ENCODE measurements around the gene NPTN. TPM values are rescaled to one million over a fixed set of nuclear protein-coding genes. Genes with fewer than 3 reads are reported as not detected.

Gene NPTN
- total RNA-seq, 1 experiment from 2014 or later: 151 TPM

DNA sequence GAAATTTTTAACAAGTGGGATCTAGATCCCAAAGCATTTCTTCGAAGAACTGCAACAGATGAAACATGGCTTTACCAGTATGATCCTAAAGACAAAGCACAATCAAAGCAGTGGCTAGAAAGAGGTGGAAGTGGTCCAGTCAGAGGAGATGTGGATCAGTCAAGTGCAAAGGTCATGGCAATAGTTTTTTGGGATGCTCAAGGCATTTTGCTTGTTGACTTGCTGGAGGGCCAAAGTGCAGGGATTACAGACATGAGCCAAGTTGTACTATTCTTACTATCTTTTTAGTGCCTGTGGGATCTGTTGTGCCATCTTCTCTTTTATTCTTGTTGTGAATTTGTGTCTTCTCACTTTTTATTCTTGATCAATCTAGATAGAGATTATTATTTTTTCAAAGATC lies 108.3 kb downstream of the NPTN start:
- Histone ChIP-seq H3K27me3 (ENCODE audit: control insufficient read depth, insufficient read depth, low read length) (peaks cover 6% of the 10 kb centered on the region; the same call in 1 of the 2 replicates), H3K4me1 (ENCODE audit: control insufficient read depth, insufficient read depth, low read length) (no peaks in the 10 kb centered on the region), H3K9me3 (ENCODE audit: control insufficient read depth, insufficient read depth, low read depth, low read length) (no peaks in the 10 kb centered on the region), H3K36me3 (ENCODE audit: control insufficient read depth, insufficient read depth, low read length) (no peaks in the 10 kb centered on the region), H3K27ac (ENCODE audit: low read length) (no peak overlapping the region), H3K4me3 (ENCODE audit: low read depth in 2 of 2, low read length in 2 of 2) (no peak overlapping the region)
- intact Hi-C loops (cut with micrococcal nuclease; ENCODE audit: unreplicated experiment) (no loop called here), in situ Hi-C loops (cut with HindIII; ENCODE audit: low pct_unique_long_range_greater_than_20kb, low sequenced_read_pairs) (no loop called here)
- ATAC-seq (no peak), DNase-seq (ENCODE audit: low read depth, low spot score) (no peak)
- ChIA-PET CTCF (no interaction called here), POLR2A (no interaction called here)
- no TSS peak for BruUV-seq (replicated peaks)
- TF ChIP-seq SIN3A (IDR thresholded peaks at IDR 0.05; ENCODE audit: borderline replicate concordance, insufficient read depth, low read depth, low read length) (no peak), CTCF (IDR thresholded peaks at IDR 0.05) (no peak), POLR2AphosphoS5 (IDR thresholded peaks at IDR 0.05; ENCODE audit: low read depth, low read length) (no peak), TCF7L2 (IDR thresholded peaks at IDR 0.05; ENCODE audit: low read depth, low read length) (no peak), REST (IDR thresholded peaks at IDR 0.05; ENCODE audit: insufficient read depth in 1 of 2, low read depth in 2 of 2, low read length in 1 of 2) (no peak)

- BruUV-seq (replicated peaks): no TSS peak
- ATAC-seq (no peak), DNase-seq (ENCODE audit: low read depth, low spot score) (no peak)
- no peaks in the 10 kb centered on the region for H3K4me1 ChIP-seq (ENCODE audit: control insufficient read depth, insufficient read depth, low read length)
- ChIA-PET POLR2A (no interaction called here), CTCF (no interaction called here)
- peaks cover 6% of the 10 kb centered on the region; the same call in 1 of the 2 replicates for H3K27me3 ChIP-seq (ENCODE audit: control insufficient read depth, insufficient read depth, low read length)
- no peak for TF ChIP-seq CTCF (IDR thresholded peaks at IDR 0.05)
- no peak for TF ChIP-seq TCF7L2 (IDR thresholded peaks at IDR 0.05; ENCODE audit: low read depth, low read length)
- no peak for TF ChIP-seq SIN3A (IDR thresholded peaks at IDR 0.05; ENCODE audit: borderline replicate concordance, insufficient read depth, low read depth, low read length)
- H3K9me3 ChIP-seq (ENCODE audit: control insufficient read depth, insufficient read depth, low read depth, low read length): no peaks in the 10 kb centered on the region
- H3K27ac ChIP-seq (ENCODE audit: low read length): no peak overlapping the region
- intact Hi-C loops (cut with micrococcal nuclease; ENCODE audit: unreplicated experiment) (no loop called here), in situ Hi-C loops (cut with HindIII; ENCODE audit: low pct_unique_long_range_greater_than_20kb, low sequenced_read_pairs) (no loop called here)
- H3K4me3 ChIP-seq (ENCODE audit: low read depth in 2 of 2, low read length in 2 of 2): no peak overlapping the region
- no peaks in the 10 kb centered on the region for H3K36me3 ChIP-seq (ENCODE audit: control insufficient read depth, insufficient read depth, low read length)
These were observed 111.2 kb downstream of the NPTN start for GRCh38 chr15:73522011-73522410.
